GM21619 (cell line): ENCODE measurements around the gene BRICD5.

Experiments used
- ATAC-seq: cut with Tn5 transposase; IDR thresholded peaks from one replicate; pipeline ENCODE4 v1.9.1; 2021; ENCODE audit not compliant: unreplicated experiment

The BRICD5 gene

GRCh38 chr16:2199621-2200139 is 11.0 kb downstream of the BRICD5 start:
- ATAC-seq: no peak

- no peak for ATAC-seq
Measured at GRCh38 chr16:2199095-2199494, 11.6 kb downstream of the BRICD5 start.

GRCh38 chr16:2198283-2198682 is 12.4 kb downstream of the BRICD5 start:
- no peak for ATAC-seq

- ATAC-seq: no peak
Measured at GRCh38 chr16:2197765-2198164, 12.9 kb downstream of the BRICD5 start.

GRCh38 chr16:2196981-2197511 is 13.6 kb downstream of the BRICD5 start:
- ATAC-seq: no peak

- no peak for ATAC-seq
Measured at GRCh38 chr16:2196162-2196980, 14.3 kb downstream of the BRICD5 start, which contains the start of gene CASKIN1. TSS of gene CASKIN1 (minus strand) at chr16:2196605. CDS start at chr16:2196432, 173 bp downstream.

- no peak for ATAC-seq
Measured at GRCh38 chr16:2195322-2196161, 15.1 kb downstream of the BRICD5 start.

GRCh38 chr16:2194852-2195321 is 15.8 kb downstream of the BRICD5 start:
- no peak for ATAC-seq

GRCh38 chr16:2194166-2194834 is 16.4 kb downstream of the BRICD5 start:
- no peak for ATAC-seq

- no peak for ATAC-seq
Measured at GRCh38 chr16:2191446-2191706, 19.3 kb downstream of the BRICD5 start.

- ATAC-seq: no peak
Measured at GRCh38 chr16:2190659-2191445, 19.8 kb downstream of the BRICD5 start.

- ATAC-seq: no peak
Measured at GRCh38 chr16:2190002-2190658, 20.5 kb downstream of the BRICD5 start.

GRCh38 chr16:2189252-2189893 is 21.3 kb downstream of the BRICD5 start:
- no peak for ATAC-seq

- ATAC-seq: no peak
Measured at GRCh38 chr16:2188395-2188794, 22.3 kb downstream of the BRICD5 start.

- no peak for ATAC-seq
Measured at GRCh38 chr16:2187212-2187611, 23.5 kb downstream of the BRICD5 start.

GRCh38 chr16:2186505-2186904 is 24.2 kb downstream of the BRICD5 start:
- no peak for ATAC-seq

GRCh38 chr16:2186064-2186463 is 24.6 kb downstream of the BRICD5 start:
- no peak for ATAC-seq

- ATAC-seq: no peak
Measured at GRCh38 chr16:2184962-2185361, 25.7 kb downstream of the BRICD5 start.

GRCh38 chr16:2184346-2184745 is 26.3 kb downstream of the BRICD5 start:
- no peak for ATAC-seq
